Inflammatory macrophage (primary cell): ENCODE data around the gene FGD6.
A peak's percentile ranks its signal among the peaks of the same experiment; 100 is the strongest.

ENCODE experiments used
- DNase-seq, 2 donors: peaks; one replicate each; pipeline ENCODE4 v3.0.0-alpha.2; 2020 to 2022

The FGD6 gene

GRCh38 chr12:95231190-95231589, 13.9 kb upstream of the FGD6 start:
- DNase-seq: no peak

- no peak for DNase-seq
Observed at GRCh38 chr12:95230313-95230712, 13.0 kb upstream of the FGD6 start.

- DNase-seq: no peak
Observed at GRCh38 chr12:95229636-95230035, 12.4 kb upstream of the FGD6 start.

- DNase-seq: no peak
Observed at GRCh38 chr12:95228617-95229016, 11.3 kb upstream of the FGD6 start.

GRCh38 chr12:95227818-95228356, 10.6 kb upstream of the FGD6 start:
- DNase-seq: no peak

- DNase-seq: no peak
Observed at GRCh38 chr12:95225645-95226212, 8.5 kb upstream of the FGD6 start.

GRCh38 chr12:95224202-95225170, 7.2 kb upstream of the FGD6 start:
- no peak for DNase-seq

- no peak for DNase-seq
Observed at GRCh38 chr12:95220726-95221125, 3.5 kb upstream of the FGD6 start.

GRCh38 chr12:95220190-95220589, 2.9 kb upstream of the FGD6 start:
- no peak for DNase-seq

GRCh38 chr12:95218150-95219133, 1.2 kb upstream of the FGD6 start:
- peak; percentile 31 to 42 for DNase-seq

- DNase-seq: no peak
Observed at GRCh38 chr12:95216711-95217376, 423 bp downstream of the FGD6 start.

- DNase-seq: peak; percentile 65 to 76
Observed at GRCh38 chr12:95215949-95216348, 1.3 kb downstream of the FGD6 start.

- no peak for DNase-seq
Observed at GRCh38 chr12:95214466-95214865, 2.8 kb downstream of the FGD6 start.

GRCh38 chr12:95213928-95214327, 3.3 kb downstream of the FGD6 start:
- DNase-seq: no peak

- DNase-seq: no peak
Observed at GRCh38 chr12:95213119-95213518, 4.1 kb downstream of the FGD6 start.

GRCh38 chr12:95212586-95212985, 4.7 kb downstream of the FGD6 start:
- peak; percentile 57 to 74 for DNase-seq

- DNase-seq: no peak
Observed at GRCh38 chr12:95208678-95209077, 8.6 kb downstream of the FGD6 start.

- no peak for DNase-seq
Observed at GRCh38 chr12:95207407-95207806, 9.9 kb downstream of the FGD6 start.

GRCh38 chr12:95206916-95207315, 10.4 kb downstream of the FGD6 start:
- DNase-seq: no peak

- DNase-seq: peak; percentile 58 to 73
Observed at GRCh38 chr12:95205685-95206084, 11.6 kb downstream of the FGD6 start.

GRCh38 chr12:95205016-95205624, 12.1 kb downstream of the FGD6 start:
- peak; percentile 33 to 44 for DNase-seq
